ENCODE data around the gene RNFT2. TPM values are rescaled to one million over a fixed set of nuclear protein-coding genes. Genes with fewer than 3 reads are reported as not detected.

RNFT2 gene
- total RNA-seq, 2 experiments from 2014 or later: 10.7 to 11.6 TPM

DNA sequence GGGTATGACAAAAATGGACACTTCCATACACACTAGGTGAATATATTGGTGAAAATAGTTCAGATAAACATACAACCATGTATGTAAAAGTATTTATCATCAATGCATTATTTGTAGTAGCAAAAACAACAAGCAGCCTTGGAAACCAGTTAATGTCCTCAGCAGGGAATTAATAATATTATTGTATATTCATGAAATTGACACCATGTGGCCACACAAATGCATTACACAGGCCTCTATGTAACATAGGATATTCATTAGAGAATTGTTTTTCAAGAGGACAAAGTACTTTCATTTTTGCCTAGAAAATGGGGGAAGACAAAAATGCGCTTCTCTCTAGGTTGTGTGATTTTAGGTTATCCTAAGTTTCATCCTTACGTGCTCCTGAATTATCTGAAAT is 24.6 kb upstream of the RNFT2 start:
- H3K4me3 Mint-ChIP-seq: no peak overlapping the region
- no peaks in the 10 kb centered on the region for H3K9me3 Mint-ChIP-seq
- CTCF ChIA-PET: no interaction called here
- H3K4me1 Mint-ChIP-seq (ENCODE audit: low read depth): peaks cover 8% of the 10 kb centered on the region
- POLR2A ChIA-PET: no interaction called here
- H3K27ac Mint-ChIP-seq: no peak overlapping the region
- DNase-seq: no peak
- H3K36me3 Mint-ChIP-seq (ENCODE audit: low read depth): no peaks in the 10 kb centered on the region
- H3K27me3 Mint-ChIP-seq: peaks cover 3% of the 10 kb centered on the region
- TF ChIP-seq, protein P1, sequence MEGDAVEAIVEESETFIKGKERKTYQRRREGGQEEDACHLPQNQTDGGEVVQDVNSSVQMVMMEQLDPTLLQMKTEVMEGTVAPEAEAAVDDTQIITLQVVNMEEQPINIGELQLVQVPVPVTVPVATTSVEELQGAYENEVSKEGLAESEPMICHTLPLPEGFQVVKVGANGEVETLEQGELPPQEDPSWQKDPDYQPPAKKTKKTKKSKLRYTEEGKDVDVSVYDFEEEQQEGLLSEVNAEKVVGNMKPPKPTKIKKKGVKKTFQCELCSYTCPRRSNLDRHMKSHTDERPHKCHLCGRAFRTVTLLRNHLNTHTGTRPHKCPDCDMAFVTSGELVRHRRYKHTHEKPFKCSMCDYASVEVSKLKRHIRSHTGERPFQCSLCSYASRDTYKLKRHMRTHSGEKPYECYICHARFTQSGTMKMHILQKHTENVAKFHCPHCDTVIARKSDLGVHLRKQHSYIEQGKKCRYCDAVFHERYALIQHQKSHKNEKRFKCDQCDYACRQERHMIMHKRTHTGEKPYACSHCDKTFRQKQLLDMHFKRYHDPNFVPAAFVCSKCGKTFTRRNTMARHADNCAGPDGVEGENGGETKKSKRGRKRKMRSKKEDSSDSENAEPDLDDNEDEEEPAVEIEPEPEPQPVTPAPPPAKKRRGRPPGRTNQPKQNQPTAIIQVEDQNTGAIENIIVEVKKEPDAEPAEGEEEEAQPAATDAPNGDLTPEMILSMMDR (IDR thresholded peaks at IDR 0.05): no peak
- ATAC-seq: no peak
- intact Hi-C loops (cut with micrococcal nuclease): no loop called here

DNA sequence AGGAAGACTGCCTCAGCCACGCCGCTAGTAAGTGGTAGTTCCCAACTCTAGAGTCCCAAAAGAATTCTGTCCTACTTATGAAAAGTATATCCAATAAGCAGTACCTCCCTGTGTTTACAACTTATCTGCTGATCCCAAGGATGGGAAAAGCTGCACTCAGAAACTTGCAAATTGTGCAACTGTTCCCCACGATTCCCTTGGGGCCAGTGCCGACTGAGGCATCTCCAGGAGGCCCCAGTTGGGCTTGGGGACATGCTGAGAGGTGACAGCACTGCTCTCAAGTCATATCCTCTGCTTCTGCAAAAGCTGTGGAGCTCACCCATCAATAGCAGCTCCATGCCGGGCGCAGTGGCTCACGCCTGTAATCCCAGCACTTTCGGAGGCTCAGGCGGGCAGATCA is 23.9 kb upstream of the RNFT2 start:
- Mint-ChIP-seq H3K27ac (no peak overlapping the region), H3K27me3 (peaks cover 3% of the 10 kb centered on the region), H3K9me3 (no peaks in the 10 kb centered on the region), H3K4me1 (ENCODE audit: low read depth) (peaks cover 5% of the 10 kb centered on the region), H3K4me3 (no peak overlapping the region), H3K36me3 (ENCODE audit: low read depth) (no peaks in the 10 kb centered on the region)
- ATAC-seq (no peak), DNase-seq (no peak)
- TF ChIP-seq, protein P1 (IDR thresholded peaks at IDR 0.05): no peak
- intact Hi-C loops (cut with micrococcal nuclease): no loop called here
- ChIA-PET CTCF (no interaction called here), POLR2A (no interaction called here)

DNA sequence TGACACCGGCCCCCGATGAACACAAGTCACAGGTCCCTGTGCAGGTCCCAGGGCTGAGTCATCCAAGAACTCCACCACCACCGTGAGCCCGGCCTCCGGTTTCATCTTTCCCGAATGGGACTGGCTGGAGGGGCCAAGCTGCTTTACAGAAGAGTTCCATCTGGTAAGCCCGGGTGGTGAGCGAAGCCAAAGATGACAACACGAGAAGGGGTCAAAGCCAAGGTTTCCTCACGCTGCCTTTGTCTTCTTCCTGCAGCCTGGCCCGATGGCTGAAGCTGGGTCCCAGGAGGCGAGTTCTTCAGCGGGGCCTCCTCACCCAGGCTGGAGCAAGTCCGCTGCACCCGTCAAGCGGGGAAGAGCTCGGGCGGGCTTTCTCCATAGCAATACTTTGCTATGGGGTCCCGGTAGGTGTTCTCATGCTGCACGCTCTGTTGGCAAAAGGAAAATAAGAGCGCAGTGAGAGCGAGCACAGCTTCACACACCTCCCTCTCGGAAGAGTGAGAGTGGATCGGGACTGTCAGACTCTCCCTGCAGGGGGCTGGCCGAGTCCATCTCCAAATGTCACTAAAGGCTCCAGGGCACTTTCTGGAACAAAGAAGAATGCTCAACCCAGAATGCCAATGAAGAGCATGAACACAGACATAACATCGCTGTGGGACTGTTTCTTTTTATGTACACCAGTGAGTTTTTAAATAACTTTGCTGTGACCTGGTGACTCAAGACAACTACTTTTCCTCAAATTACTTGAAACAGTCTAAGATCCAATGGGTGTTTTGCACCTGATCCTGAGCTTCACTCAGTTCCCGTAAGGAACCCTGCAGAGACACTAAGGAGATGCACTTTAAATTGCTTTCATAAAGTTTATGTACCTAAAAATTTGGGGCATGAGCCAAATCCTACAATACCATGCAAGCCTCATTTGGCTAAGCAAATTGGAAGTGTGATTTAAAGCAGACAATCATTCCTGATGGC is 20.4 kb upstream of the RNFT2 start:
- Mint-ChIP-seq H3K27ac (no peak overlapping the region), H3K4me1 (ENCODE audit: low read depth) (peaks cover 8% of the 10 kb centered on the region), H3K36me3 (ENCODE audit: low read depth) (peaks cover 3% of the 10 kb centered on the region), H3K27me3 (no peaks in the 10 kb centered on the region), H3K4me3 (no peak overlapping the region), H3K9me3 (no peaks in the 10 kb centered on the region)
- TF ChIP-seq, protein P1 (IDR thresholded peaks at IDR 0.05): no peak
- CTCF ChIA-PET: interaction anchor here (1.3 to 2.9 kb wide), 5 partner anchors 9 to 163 kb away, joined by 3 to 21 read pairs (median 12); partner anchors contain the start of gene HRK
- intact Hi-C loops (cut with micrococcal nuclease): no loop called here
- DNase-seq (no peak), ATAC-seq (no peak)
- POLR2A ChIA-PET: no interaction called here

DNA sequence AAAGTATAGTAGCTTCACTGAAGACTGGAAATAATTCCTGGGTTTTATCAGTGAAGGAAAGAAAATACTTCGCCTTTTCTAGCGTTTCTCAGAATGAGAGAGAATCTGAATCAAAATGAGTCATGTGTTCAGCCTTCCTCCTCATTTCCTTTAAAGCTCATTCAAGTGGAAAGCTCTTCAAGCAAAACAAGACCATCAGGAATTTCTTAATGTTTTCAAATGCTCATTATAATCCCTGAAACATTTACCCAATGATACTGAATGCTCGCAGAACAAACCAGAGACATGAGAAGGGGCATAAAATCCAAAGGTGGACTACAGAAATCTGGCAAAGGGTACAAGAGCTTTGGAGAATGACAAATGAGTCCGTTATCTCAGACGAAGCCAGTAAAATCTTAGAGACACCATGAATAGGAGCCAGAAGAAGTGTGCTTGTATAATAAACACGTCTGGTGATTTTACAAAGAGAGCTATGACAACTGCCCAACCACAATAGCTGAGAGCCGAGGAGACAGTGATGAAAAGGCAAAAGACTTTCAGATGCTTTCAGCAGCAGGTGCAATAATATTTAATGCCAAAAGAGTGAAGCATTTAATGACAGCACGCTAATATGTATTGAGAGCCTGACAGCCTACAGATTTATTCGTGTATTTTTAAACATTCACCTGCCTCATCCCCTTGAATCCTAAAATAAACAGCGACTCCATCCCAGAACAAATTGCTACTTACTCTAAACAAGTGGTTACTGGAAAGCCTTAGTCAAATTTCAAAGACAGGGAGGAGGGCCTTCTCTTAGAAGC is 19.3 kb upstream of the RNFT2 start:
- Mint-ChIP-seq H3K4me3 (no peak overlapping the region), H3K27ac (peak overlapping the region; percentile 11), H3K27me3 (no peaks in the 10 kb centered on the region), H3K4me1 (ENCODE audit: low read depth) (peaks cover 9% of the 10 kb centered on the region), H3K9me3 (no peaks in the 10 kb centered on the region), H3K36me3 (ENCODE audit: low read depth) (peaks cover 3% of the 10 kb centered on the region)
- no peak for DNase-seq
- intact Hi-C loops (cut with micrococcal nuclease): no loop called here
- POLR2A ChIA-PET: interaction anchor here (0.7 kb wide), 1 partner anchor 30 kb away, joined by 3 read pairs; no protein-coding TSS in a partner anchor
- CTCF ChIA-PET: interaction anchor here (1.3 to 2.9 kb wide), 4 partner anchors 8 to 162 kb away, joined by 3 to 21 read pairs (median 8); partner anchors contain the start of gene HRK
- ATAC-seq: no peak
- TF ChIP-seq, protein P1 (IDR thresholded peaks at IDR 0.05): no peak
